IMR-90 (cell line): ENCODE data around the gene SNX32. TPM values are rescaled to one million over a fixed set of nuclear protein-coding genes. Genes with fewer than 3 reads are reported as not detected.
"Not testable (repeated sequence)": the region's sequence is repeated elsewhere in the genome, so short reads cannot be mapped to it uniquely, and the experiment has no call there.

Experiments
- ATAC-seq: fragments of 200-7000 bp; cut with Tn5 transposase; 2 replicates; pipeline ENCODE4 v1.9.1; 2020; ENCODE audit warnings: low read depth, mild to moderate bottlenecking, moderate library complexity
- BruUV-seq: library from RNA; stranded (reverse); fragments of 400-500 nt; replicated peaks from 2 replicates; lab custom pipeline; 2021; lab: Mats Ljungman, UMichigan
- CTCF ChIA-PET: fragments of 300-600 bp; formaldehyde crosslinking; extraction: SDS; loops from one replicate; lab custom pipeline; 2021; ENCODE audit warnings: antibody characterized with exemption; lab: Yijun Ruan, JAX
- POLR2A ChIA-PET: fragments of 300-600 bp; sonication (Branson Sonifier 250); formaldehyde crosslinking; loops from one replicate; lab custom pipeline; 2022; ENCODE audit warnings: antibody characterized with exemption; ENCODE audit not compliant: unreplicated experiment; lab: Charles Lee
- DNase-seq: peaks from one replicate; pipeline ENCODE4 v3.0.0; 2013
- H2AFZ ChIP-seq: replicated peaks from 2 replicates; pipeline ENCODE3; 2013; ENCODE audit warnings: low read length, mild to moderate bottlenecking; ENCODE audit not compliant: poor library complexity
- H2AK5ac ChIP-seq: 2 replicates; pipeline ENCODE4 v1.6.1; 2013; ENCODE audit warnings: low read depth, low read length, inconsistent platforms
- H2AK9ac ChIP-seq: replicated peaks from 2 replicates; pipeline ENCODE3; 2013; ENCODE audit warnings: mild to moderate bottlenecking, low read depth, low read length, moderate library complexity; ENCODE audit not compliant: poor library complexity
- H2BK120ac ChIP-seq: 2 replicates; pipeline ENCODE4 v1.6.1; 2013; ENCODE audit warnings: low read depth, low read length, inconsistent platforms
- H2BK15ac ChIP-seq: 3 replicates; pipeline ENCODE4 v1.6.1; 2013; ENCODE audit warnings: low read depth, low read length, inconsistent platforms
- H2BK20ac ChIP-seq: 2 replicates; pipeline ENCODE4 v1.6.1; 2013; ENCODE audit warnings: low read depth, mild to moderate bottlenecking, inconsistent platforms, low read length, moderate library complexity
- H2BK5ac ChIP-seq: 2 replicates; pipeline ENCODE4 v1.6.1; 2013; ENCODE audit warnings: mild to moderate bottlenecking, low read depth, low read length, inconsistent platforms; ENCODE audit not compliant: poor library complexity, severe bottlenecking
- H3K14ac ChIP-seq: replicated peaks from 2 replicates; pipeline ENCODE4 v1.6.1; 2013; ENCODE audit warnings: low read depth, low read length, inconsistent platforms
- H3K18ac ChIP-seq: 2 replicates; pipeline ENCODE4 v1.6.1; 2013; ENCODE audit warnings: low read depth, low read length, control low read depth
- H3K23ac ChIP-seq: 2 replicates; pipeline ENCODE4 v1.6.1; 2013; ENCODE audit warnings: low read depth, low read length, inconsistent platforms
- H3K27ac ChIP-seq: 2 replicates; pipeline ENCODE4 v1.5.1; 2013; ENCODE audit warnings: mild to moderate bottlenecking, control low read depth, low read length; ENCODE audit not compliant: insufficient read depth
- H3K27me3 ChIP-seq: 2 replicates; pipeline ENCODE4 v1.6.1; 2013; ENCODE audit warnings: low read length; ENCODE audit not compliant: control insufficient read depth, insufficient read depth
- H3K36me3 ChIP-seq: 2 replicates; pipeline ENCODE4 v1.6.1; 2013; ENCODE audit warnings: low read length, mixed read lengths; ENCODE audit not compliant: control insufficient read depth, insufficient read depth
- H3K4ac ChIP-seq: 2 replicates; pipeline ENCODE4 v1.6.1; 2013; ENCODE audit warnings: low read depth, low read length, inconsistent platforms
- H3K4me1 ChIP-seq: 2 replicates; pipeline ENCODE4 v1.6.1; 2013; ENCODE audit warnings: low read length, mixed read lengths; ENCODE audit not compliant: control insufficient read depth, insufficient read depth
- H3K4me2 ChIP-seq: 2 replicates; pipeline ENCODE4 v1.6.1; 2013; ENCODE audit warnings: low read depth, mild to moderate bottlenecking, control low read depth, low read length, moderate library complexity
- H3K4me3 ChIP-seq: 2 replicates; pipeline ENCODE4 v1.5.1; 2013; ENCODE audit warnings: low read depth, mild to moderate bottlenecking, control low read depth, low read length, moderate library complexity; ENCODE audit not compliant: insufficient read depth
- H3K56ac ChIP-seq: 2 replicates; pipeline ENCODE4 v1.6.1; 2013; ENCODE audit warnings: low read length, inconsistent platforms; ENCODE audit not compliant: insufficient read depth; ENCODE audit errors: extremely low read depth
- H3K79me1 ChIP-seq, 2 experiments: 2 replicates each; pipeline ENCODE4 v1.6.1; 2013; ENCODE audit warnings: low read length in 2 of 2, inconsistent platforms in 1 of 2, low read depth in 1 of 2
- H3K9ac ChIP-seq: 2 replicates; pipeline ENCODE4 v1.6.1; 2013; ENCODE audit warnings: low read depth, low read length, control low read depth
- H3K9me1 ChIP-seq: 2 replicates; pipeline ENCODE4 v1.6.1; 2013; ENCODE audit warnings: low read length, inconsistent platforms; ENCODE audit not compliant: insufficient read depth
- H3K9me3 ChIP-seq: 2 replicates; pipeline ENCODE4 v1.6.1; 2013; ENCODE audit warnings: low read length; ENCODE audit not compliant: control insufficient read depth, insufficient read depth
- H4K20me1 ChIP-seq: 2 replicates; pipeline ENCODE4 v1.6.1; 2013; ENCODE audit warnings: low read length, inconsistent platforms; ENCODE audit not compliant: insufficient read depth
- H4K5ac ChIP-seq: 2 replicates; pipeline ENCODE4 v1.6.1; 2013; ENCODE audit warnings: mild to moderate bottlenecking, low read depth, low read length, control low read depth
- H4K8ac ChIP-seq, 2 experiments: 2 replicates each; pipeline ENCODE4 v1.6.1; 2013; ENCODE audit warnings: low read depth in 2 of 2, low read length in 2 of 2, control low read depth in 1 of 2, inconsistent platforms in 1 of 2
- H4K91ac ChIP-seq: 2 replicates; pipeline ENCODE4 v1.6.1; 2013; ENCODE audit warnings: low read depth, low read length, inconsistent platforms; ENCODE audit not compliant: insufficient read depth
- dilution Hi-C: fragments of 300-500 bp; cut with HindIII; formaldehyde crosslinking; loops from one replicate; pipeline ENCODE4 v1.14.3; 2018; ENCODE audit warnings: low sequenced_read_pairs; ENCODE audit not compliant: unreplicated experiment
- in situ Hi-C: fragments of 300-500 bp; cut with MboI; formaldehyde crosslinking; loops from 3 replicates; pipeline ENCODE4 v1.14.3; 2019; ENCODE audit warnings: low sequenced_read_pairs, inconsistent platforms, mixed read lengths
- intact Hi-C: fragments of 100-400 bp; cut with micrococcal nuclease; formaldehyde crosslinking; loops from 2 replicates; pipeline ENCODE4 v1.10.0; 2022
- polyA plus RNA-seq, 3 experiments: library from polyadenylated mRNA; depleted of rRNA; stranded (reverse); fragments of >200 nt; gene quantifications; 2 replicates each; pipeline ENCODE4 v1.2.3, GENCODE V29; 2012; ENCODE audit warnings: low replicate concordance in 1 of 3
- total RNA-seq: library from RNA; depleted of rRNA; stranded (reverse); fragments of >200 nt; gene quantifications from 2 replicates; pipeline ENCODE4 v1.2.3, GENCODE V29; 2012

SNX32 gene
- total and polyA plus RNA-seq, 2 of the 4 experiments (the other 2 are of a cell fraction) = 0.36 to 0.79 TPM

- POLR2A ChIA-PET, H3K14ac ChIP-seq, H2BK5ac ChIP-seq, H2BK120ac ChIP-seq, H4K8ac ChIP-seq, H4K20me1 ChIP-seq, H2AK9ac ChIP-seq, H3K36me3 ChIP-seq, H2BK20ac ChIP-seq, H3K9me3 ChIP-seq, H2AK5ac ChIP-seq, H3K56ac ChIP-seq, H3K23ac ChIP-seq, DNase-seq, H4K91ac ChIP-seq, H3K4me2 ChIP-seq, dilution Hi-C loops, intact Hi-C loops, H4K5ac ChIP-seq, in situ Hi-C loops, H2AFZ ChIP-seq, BruUV-seq, H3K4ac ChIP-seq, H3K4me3 ChIP-seq, H3K4me1 ChIP-seq, H3K27ac ChIP-seq, H3K18ac ChIP-seq, H3K9ac ChIP-seq, ATAC-seq, H2BK15ac ChIP-seq: not testable (repeated sequence)
- CTCF ChIA-PET = interaction anchor here (0.7 kb wide), 1 partner anchor 235 kb away, joined by 3 read pairs; no protein-coding TSS in a partner anchor
- Histone ChIP-seq H3K27me3 (peaks cover 16% of the 10 kb centered on the region), H3K9me1 (peaks cover 21% of the 10 kb centered on the region), H3K79me1 (peaks cover 6 to 12% of the 10 kb centered on the region in 2 experiments; a peak in 2 of 4 replicates)
Measured at GRCh38 chr11:65832231-65832630, 1.5 kb upstream of the SNX32 start.
